ENCODE results near the gene KLHL29. TPM values are rescaled to one million over a fixed set of nuclear protein-coding genes. Genes with fewer than 3 reads are reported as not detected.

Gene KLHL29
- total RNA-seq, 1 experiment from 2014 or later: 2.4 TPM

- no peaks in the 10 kb centered on the region for H3K36me3 Mint-ChIP-seq (ENCODE audit: insufficient read depth in 1 of 3, low read depth in 3 of 3)
- no peak for TF ChIP-seq CTCF (conservative IDR thresholded peaks at IDR 0.05)
- H2AK5ac ChIP-seq (ENCODE audit: insufficient read length, low read length): no peak overlapping the region
- no peaks in the 10 kb centered on the region for H3K9me3 Mint-ChIP-seq
- H3K9ac ChIP-seq (ENCODE audit: extremely low read depth, insufficient read length, low read length): no peak overlapping the region
- H3K27me3 ChIP-seq (ENCODE audit: insufficient read depth, low read length): no peaks in the 10 kb centered on the region
- no peak overlapping the region for H2AFZ ChIP-seq (ENCODE audit: low read length)
- H3K4me2 ChIP-seq (ENCODE audit: insufficient read depth, insufficient read length, low read length): no peak overlapping the region
- H3K4me1 Mint-ChIP-seq: peaks cover 22 to 30% of the 10 kb centered on the region in 2 experiments
- peaks cover 5% of the 10 kb centered on the region for H3K4me1 ChIP-seq (ENCODE audit: insufficient read depth, low read length)
- H3K14ac ChIP-seq (ENCODE audit: insufficient read depth, low read length): no peak overlapping the region
- WGBS (ENCODE audit: extremely low coverage, insufficient read length, low lambda C conversion rate): no CpG with 5 or more reads among the region's 5 CpGs
- no peak overlapping the region for H3K27ac Mint-ChIP-seq
- no peaks in the 10 kb centered on the region for H3K9me3 ChIP-seq (ENCODE audit: control insufficient read depth, low read depth, low read length)
- H2BK12ac ChIP-seq (ENCODE audit: insufficient read length, low read depth, low read length): no peak overlapping the region
- H2BK120ac ChIP-seq (ENCODE audit: low read depth, low read length, poor library complexity, severe bottlenecking): no peak overlapping the region
- H3K56ac ChIP-seq (ENCODE audit: insufficient read length, low read depth, low read length): no peak overlapping the region
- H2BK5ac ChIP-seq (ENCODE audit: insufficient read length, low read length): no peak overlapping the region
- no peaks in the 10 kb centered on the region for H3K23me2 ChIP-seq (ENCODE audit: insufficient read length, low read depth, low read length, poor library complexity, severe bottlenecking)
- H3K18ac ChIP-seq (ENCODE audit: insufficient read length, low read depth, low read length): no peak overlapping the region
- H3T11ph ChIP-seq (ENCODE audit: low read length): no peak overlapping the region
- no peak overlapping the region for H3K23ac ChIP-seq (ENCODE audit: insufficient read length, low read depth, low read length)
- no peak overlapping the region for H3K27ac ChIP-seq (ENCODE audit: insufficient read length, low read depth, low read length)
- no peak overlapping the region for H2BK15ac ChIP-seq (ENCODE audit: low read depth, low read length)
- H3K27me3 Mint-ChIP-seq (ENCODE audit: low read depth): peaks cover 2% of the 10 kb centered on the region; the same call in 1 of the 2 replicates
- no peak overlapping the region for H3K4me3 Mint-ChIP-seq
- no peaks in the 10 kb centered on the region for H3K79me2 ChIP-seq (ENCODE audit: insufficient read depth, low read length)
- no peak overlapping the region for H4K8ac ChIP-seq (replicated peaks; ENCODE audit: insufficient read length, low read depth, low read length)
- no peaks in the 10 kb centered on the region for H4K20me1 ChIP-seq (ENCODE audit: control insufficient read depth, insufficient read depth, insufficient read length)
- H2BK20ac ChIP-seq (ENCODE audit: low read depth, low read length, poor library complexity, severe bottlenecking): no peak overlapping the region
- H3K79me1 ChIP-seq (ENCODE audit: insufficient read depth, low read depth, low read length, poor library complexity, severe bottlenecking): no peaks in the 10 kb centered on the region
- H4K91ac ChIP-seq (ENCODE audit: insufficient read length, low read depth, low read length): no peak overlapping the region
- no peak for DNase-seq
- no peak overlapping the region for H3K4ac ChIP-seq (ENCODE audit: low read depth, low read length)
- H4K5ac ChIP-seq (ENCODE audit: insufficient read length, low read depth, low read length): no peak overlapping the region
Measured at GRCh38 chr2:23537991-23538390, 153.0 kb downstream of the KLHL29 start.
